ENCODE data around the gene VAMP8.

The VAMP8 gene

DNA sequence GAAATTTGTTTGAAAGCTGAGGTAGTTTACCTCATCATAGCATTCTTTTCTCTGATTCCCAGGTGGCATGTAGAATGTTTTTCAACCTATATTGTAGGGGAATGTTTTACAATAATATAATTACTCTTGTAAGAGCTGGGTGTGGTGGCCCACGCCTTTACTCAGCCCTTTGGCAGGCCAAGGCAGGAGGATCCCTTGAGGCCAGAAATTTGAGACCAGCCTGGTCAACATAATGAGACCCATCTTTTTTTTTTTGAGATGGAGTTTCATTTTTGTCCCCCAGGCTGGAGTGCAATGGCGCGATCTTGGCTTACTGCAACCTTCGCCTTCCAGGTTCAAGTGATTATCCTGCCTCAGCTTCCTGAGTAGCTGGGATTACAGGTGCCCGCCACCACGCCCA is 42.2 kb downstream of the VAMP8 start:
- Histone ChIP-seq H3K27ac (ENCODE audit: poor library complexity, severe bottlenecking) (no peak overlapping the region), H3K9me3 (ENCODE audit: severe bottlenecking) (no peaks in the 10 kb centered on the region), H3K4me3 (ENCODE audit: severe bottlenecking) (no peak overlapping the region), H3K36me3 (ENCODE audit: low read depth) (peaks cover 78% of the 10 kb centered on the region), H3K27me3 (ENCODE audit: insufficient read depth, poor library complexity, severe bottlenecking) (no peaks in the 10 kb centered on the region), H3K4me1 (ENCODE audit: insufficient read depth, poor library complexity, severe bottlenecking) (peaks cover 11% of the 10 kb centered on the region)
- TF ChIP-seq, protein P1, sequence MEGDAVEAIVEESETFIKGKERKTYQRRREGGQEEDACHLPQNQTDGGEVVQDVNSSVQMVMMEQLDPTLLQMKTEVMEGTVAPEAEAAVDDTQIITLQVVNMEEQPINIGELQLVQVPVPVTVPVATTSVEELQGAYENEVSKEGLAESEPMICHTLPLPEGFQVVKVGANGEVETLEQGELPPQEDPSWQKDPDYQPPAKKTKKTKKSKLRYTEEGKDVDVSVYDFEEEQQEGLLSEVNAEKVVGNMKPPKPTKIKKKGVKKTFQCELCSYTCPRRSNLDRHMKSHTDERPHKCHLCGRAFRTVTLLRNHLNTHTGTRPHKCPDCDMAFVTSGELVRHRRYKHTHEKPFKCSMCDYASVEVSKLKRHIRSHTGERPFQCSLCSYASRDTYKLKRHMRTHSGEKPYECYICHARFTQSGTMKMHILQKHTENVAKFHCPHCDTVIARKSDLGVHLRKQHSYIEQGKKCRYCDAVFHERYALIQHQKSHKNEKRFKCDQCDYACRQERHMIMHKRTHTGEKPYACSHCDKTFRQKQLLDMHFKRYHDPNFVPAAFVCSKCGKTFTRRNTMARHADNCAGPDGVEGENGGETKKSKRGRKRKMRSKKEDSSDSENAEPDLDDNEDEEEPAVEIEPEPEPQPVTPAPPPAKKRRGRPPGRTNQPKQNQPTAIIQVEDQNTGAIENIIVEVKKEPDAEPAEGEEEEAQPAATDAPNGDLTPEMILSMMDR (IDR thresholded peaks at IDR 0.05; ENCODE audit: poor library complexity, severe bottlenecking), result no peak
- ATAC-seq (ENCODE audit: low read depth) (0 out of 3 replicates have a peak, but pooled peaks have one; percentile 10), DNase-seq (ENCODE audit: low spot score) (no peak)

DNA sequence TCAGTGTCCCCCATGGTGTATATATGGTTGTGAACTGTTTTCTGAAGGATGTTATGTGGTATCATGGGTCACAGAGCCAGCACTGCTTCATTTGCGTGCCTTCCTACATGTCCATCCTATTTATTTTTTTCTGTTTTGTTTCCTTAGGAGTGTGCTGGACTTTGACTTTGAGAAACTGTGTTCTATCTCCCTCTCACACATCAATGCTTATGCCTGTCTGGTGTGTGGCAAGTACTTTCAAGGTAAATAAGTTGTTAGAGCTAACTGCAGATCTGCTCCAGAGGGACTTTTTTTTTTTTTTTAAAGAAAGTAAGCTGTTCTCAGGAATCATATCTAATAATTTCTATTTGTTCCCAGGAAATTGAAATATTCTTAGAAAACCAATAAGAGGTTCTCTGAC is 44.0 kb downstream of the VAMP8 start:
- Histone ChIP-seq H3K4me1 (ENCODE audit: insufficient read depth, poor library complexity, severe bottlenecking) (peaks cover 11% of the 10 kb centered on the region), H3K9me3 (ENCODE audit: severe bottlenecking) (no peaks in the 10 kb centered on the region), H3K36me3 (ENCODE audit: low read depth) (peaks cover 95% of the 10 kb centered on the region), H3K27ac (ENCODE audit: poor library complexity, severe bottlenecking) (no peak overlapping the region), H3K4me3 (ENCODE audit: severe bottlenecking) (no peak overlapping the region), H3K27me3 (ENCODE audit: insufficient read depth, poor library complexity, severe bottlenecking) (no peaks in the 10 kb centered on the region)
- no peak for DNase-seq (ENCODE audit: low spot score)
- no peak for ATAC-seq (ENCODE audit: low read depth)
- TF ChIP-seq, protein P1 (IDR thresholded peaks at IDR 0.05; ENCODE audit: poor library complexity, severe bottlenecking), result no peak

DNA sequence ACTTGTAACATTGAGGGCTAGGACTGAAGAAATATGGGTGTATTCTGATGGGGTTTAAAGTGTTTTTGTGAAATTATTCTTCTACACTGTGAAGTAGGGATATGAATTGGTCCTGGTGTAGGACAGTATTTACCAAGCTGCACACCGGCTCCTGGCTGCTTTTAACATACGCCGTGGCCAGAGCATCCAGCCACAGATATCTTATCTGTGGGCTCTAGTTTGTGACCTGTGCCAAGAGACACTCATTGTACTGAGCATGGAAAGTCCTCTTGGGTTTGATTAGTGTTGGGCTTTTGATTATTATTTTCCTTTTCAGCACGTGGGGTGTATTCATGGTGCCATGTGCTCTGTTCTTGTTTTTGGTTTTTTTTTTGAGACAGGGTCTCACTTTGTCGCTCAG is 46.6 kb downstream of the VAMP8 start:
- Histone ChIP-seq H3K4me1 (ENCODE audit: insufficient read depth, poor library complexity, severe bottlenecking) (peaks cover 4% of the 10 kb centered on the region), H3K27ac (ENCODE audit: poor library complexity, severe bottlenecking) (no peak overlapping the region), H3K27me3 (ENCODE audit: insufficient read depth, poor library complexity, severe bottlenecking) (no peaks in the 10 kb centered on the region), H3K9me3 (ENCODE audit: severe bottlenecking) (no peaks in the 10 kb centered on the region), H3K36me3 (ENCODE audit: low read depth) (peaks cover 98% of the 10 kb centered on the region), H3K4me3 (ENCODE audit: severe bottlenecking) (no peak overlapping the region)
- no peak for DNase-seq (ENCODE audit: low spot score)
- TF ChIP-seq, protein P1 (IDR thresholded peaks at IDR 0.05; ENCODE audit: poor library complexity, severe bottlenecking), result no peak
- no peak for ATAC-seq (ENCODE audit: low read depth)

DNA sequence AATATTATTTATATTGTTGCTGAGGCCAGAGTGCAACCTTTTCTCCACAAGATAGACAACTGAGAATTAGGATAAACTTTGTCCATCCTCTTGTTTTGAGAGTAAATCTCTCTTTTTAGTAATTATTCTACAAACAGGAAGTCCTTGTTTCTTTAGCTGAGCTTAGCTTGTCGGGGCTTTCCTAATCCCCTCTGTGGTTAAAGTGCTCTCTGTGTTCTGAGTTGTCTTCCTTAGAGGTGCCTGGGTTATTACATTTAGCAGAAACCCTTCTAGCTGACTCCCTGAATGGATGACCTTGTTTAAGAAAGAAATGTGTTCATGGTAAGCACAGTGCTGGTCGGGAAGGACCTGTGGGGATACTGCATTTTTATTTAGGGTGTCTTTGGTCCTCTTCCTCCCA is 51.3 kb downstream of the VAMP8 start:
- DNase-seq (ENCODE audit: low spot score), result no peak
- Histone ChIP-seq H3K36me3 (ENCODE audit: low read depth) (peaks cover 97% of the 10 kb centered on the region), H3K27ac (ENCODE audit: poor library complexity, severe bottlenecking) (no peak overlapping the region), H3K27me3 (ENCODE audit: insufficient read depth, poor library complexity, severe bottlenecking) (no peaks in the 10 kb centered on the region), H3K9me3 (ENCODE audit: severe bottlenecking) (no peaks in the 10 kb centered on the region), H3K4me1 (ENCODE audit: insufficient read depth, poor library complexity, severe bottlenecking) (no peaks in the 10 kb centered on the region), H3K4me3 (ENCODE audit: severe bottlenecking) (no peak overlapping the region)
- no peak for ATAC-seq (ENCODE audit: low read depth)
- TF ChIP-seq, protein P1 (IDR thresholded peaks at IDR 0.05; ENCODE audit: poor library complexity, severe bottlenecking), result no peak

DNA sequence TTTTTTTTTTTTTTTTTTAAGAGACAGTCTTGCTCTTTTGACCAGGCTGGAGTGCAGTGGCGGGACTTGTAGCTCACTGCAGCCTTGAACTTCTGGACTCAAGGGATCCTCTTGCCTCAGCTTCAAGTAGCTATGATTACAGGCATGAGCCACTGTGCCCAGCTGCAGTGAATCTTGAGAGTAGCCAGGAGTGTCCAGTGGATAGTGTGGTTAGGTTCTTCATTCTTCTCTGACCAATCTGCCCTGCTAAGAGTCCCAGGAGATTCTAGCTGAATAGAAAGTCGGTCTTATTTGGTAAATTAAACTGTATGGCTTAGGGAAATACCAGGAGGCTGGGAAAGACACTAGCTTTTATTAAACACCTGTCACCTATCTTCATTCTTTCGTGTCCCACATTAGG is 53.9 kb downstream of the VAMP8 start:
- H3K27ac ChIP-seq (ENCODE audit: poor library complexity, severe bottlenecking), result no peak overlapping the region
- DNase-seq (ENCODE audit: low spot score), result no peak
- TF ChIP-seq, protein P1 (IDR thresholded peaks at IDR 0.05; ENCODE audit: poor library complexity, severe bottlenecking), result no peak
- no peak for ATAC-seq (ENCODE audit: low read depth)
- H3K4me3 ChIP-seq (ENCODE audit: severe bottlenecking), result no peak overlapping the region
- no peaks in the 10 kb centered on the region for H3K27me3 ChIP-seq (ENCODE audit: insufficient read depth, poor library complexity, severe bottlenecking)
- H3K36me3 ChIP-seq (ENCODE audit: low read depth), result peaks cover 95% of the 10 kb centered on the region
- no peaks in the 10 kb centered on the region for H3K4me1 ChIP-seq (ENCODE audit: insufficient read depth, poor library complexity, severe bottlenecking)
- no peaks in the 10 kb centered on the region for H3K9me3 ChIP-seq (ENCODE audit: severe bottlenecking)

All from RWPE2 (cell line).